ENCODE data around the gene TYMP.
A peak's percentile ranks its signal among the peaks of the same experiment; 100 is the strongest.
"Not testable (repeated sequence)": the region's sequence is repeated elsewhere in the genome, so short reads cannot be mapped to it uniquely, and the experiment has no call there.

TYMP gene

DNA sequence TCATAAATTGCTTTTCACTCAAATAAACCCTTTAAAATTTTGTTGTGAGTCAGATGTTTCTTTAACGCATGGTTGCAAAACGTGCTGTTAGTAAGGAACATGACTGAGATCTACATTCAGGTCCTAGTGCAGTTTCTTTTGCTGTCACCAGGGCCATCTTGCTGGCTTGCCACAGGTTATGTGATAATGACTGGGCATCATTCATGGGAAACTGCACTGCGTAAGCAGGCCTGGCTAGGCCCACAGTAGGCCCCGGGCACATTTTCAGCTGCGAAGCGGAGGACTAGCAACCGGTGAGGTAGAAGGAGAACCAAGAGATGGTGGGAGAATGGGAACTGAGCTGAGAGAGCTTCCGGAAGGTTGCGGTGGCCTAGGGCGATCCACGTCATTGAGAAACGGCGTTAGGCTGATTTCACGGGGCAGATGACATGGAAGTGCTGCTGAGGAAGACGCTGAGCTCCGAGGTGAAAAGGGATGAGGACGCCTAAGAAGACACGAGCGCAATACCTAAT lies 12.7 kb upstream of the TYMP start:
- DNase-seq (ENCODE audit: low read depth in 1 of 2, low spot score in 1 of 2), result no peak

DNA sequence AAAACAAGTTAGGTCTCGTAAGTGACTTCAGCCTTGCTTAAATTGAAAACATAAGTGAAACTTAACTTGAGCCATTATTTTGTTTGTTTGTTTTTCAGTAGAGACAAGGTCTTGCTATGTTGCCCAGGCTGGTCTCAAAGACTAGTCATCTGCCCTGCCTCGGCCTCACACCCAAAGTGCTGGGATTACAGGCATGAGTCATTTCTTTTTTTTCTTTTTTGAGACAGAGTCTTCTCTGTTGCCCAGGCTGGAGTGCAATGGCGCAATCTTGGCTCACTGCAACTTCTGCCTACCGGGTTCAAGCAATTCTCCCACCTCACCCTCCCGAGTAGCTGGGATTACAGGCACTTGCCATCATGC lies 11.8 kb upstream of the TYMP start:
- DNase-seq (ENCODE audit: low read depth in 1 of 2, low spot score in 1 of 2), result not testable (repeated sequence)

DNA sequence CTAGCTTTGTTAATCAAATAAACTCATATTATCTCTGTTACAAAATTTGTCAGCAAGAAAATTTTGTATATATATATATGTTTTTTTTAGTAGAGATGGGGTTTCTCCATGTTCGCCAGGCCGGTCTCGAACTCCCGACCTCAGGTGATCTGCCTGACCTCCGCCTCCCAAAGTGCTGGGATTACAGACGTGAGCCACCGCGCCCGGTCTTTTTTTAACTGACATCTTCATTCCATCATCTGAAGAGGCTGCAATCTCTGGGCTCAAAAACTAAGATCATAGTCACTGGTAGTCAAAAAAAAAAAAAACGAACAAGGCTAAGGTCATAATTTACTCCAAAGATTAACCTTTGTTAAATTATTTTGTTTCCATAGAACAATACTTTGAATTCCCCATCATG lies 10.6 kb upstream of the TYMP start:
- DNase-seq (ENCODE audit: low read depth in 1 of 2, low spot score in 1 of 2), result no peak

DNA sequence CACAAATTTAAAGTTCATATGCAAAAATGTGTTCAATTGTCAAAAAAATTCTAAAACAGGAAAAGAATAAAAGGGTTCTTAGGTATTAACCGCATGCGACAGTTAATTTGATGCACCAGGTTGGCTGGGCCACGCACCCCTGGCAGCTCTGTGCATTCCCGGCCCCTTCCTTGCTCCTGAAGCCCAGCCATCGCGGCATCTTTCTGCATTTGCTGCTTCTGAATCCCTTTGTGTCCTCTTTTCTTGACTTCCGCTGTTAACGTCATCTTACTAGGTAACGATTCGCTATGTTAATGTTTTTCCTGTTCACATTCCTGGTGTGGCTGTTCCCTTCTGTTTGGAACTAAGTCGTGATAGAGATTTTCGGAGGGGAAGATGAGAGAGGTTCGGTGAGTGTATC lies 8.0 kb upstream of the TYMP start:
- no peak for DNase-seq (ENCODE audit: low read depth in 1 of 2, low spot score in 1 of 2)

DNA sequence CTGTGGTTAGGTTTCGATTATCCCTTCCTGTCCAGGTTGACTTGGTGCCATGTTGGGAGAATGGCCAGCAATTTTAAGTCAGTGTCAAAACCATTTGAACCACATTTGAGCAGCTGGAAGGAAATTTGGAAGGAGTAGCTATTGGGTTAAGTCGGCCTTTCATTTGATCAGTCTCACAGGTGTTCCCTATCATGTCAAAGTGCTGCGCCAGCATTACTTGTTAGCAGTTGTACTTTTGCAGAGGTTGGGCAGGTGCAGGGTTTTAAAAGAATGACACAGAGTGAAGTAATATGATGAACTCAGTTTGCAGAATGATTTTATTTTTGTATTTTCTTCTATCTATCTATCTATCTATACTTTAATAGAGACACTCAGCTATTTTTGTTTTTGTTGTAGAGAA lies 6.4 kb upstream of the TYMP start:
- DNase-seq (ENCODE audit: low read depth in 1 of 2, low spot score in 1 of 2), result no peak

DNA sequence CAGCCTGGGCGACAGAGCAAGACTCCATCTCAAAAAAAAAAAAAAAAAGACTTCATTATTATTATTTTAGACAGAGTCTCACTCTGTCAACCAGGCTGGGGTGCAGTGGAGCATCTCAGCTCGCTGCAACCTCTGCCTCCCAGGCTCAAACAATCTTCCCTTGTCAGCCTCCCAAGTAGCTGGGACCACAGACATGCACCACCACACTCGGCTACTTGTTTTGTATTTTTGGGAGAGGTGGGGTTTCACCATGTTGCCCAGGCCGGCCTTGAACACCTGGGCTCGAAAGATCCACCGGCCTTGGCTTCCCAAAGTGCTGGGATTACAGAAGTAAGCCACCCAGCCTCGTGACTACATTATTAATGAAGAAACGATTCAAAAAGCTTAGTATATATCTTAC lies 5.3 kb upstream of the TYMP start:
- no peak for DNase-seq (ENCODE audit: low read depth in 1 of 2, low spot score in 1 of 2)

DNA sequence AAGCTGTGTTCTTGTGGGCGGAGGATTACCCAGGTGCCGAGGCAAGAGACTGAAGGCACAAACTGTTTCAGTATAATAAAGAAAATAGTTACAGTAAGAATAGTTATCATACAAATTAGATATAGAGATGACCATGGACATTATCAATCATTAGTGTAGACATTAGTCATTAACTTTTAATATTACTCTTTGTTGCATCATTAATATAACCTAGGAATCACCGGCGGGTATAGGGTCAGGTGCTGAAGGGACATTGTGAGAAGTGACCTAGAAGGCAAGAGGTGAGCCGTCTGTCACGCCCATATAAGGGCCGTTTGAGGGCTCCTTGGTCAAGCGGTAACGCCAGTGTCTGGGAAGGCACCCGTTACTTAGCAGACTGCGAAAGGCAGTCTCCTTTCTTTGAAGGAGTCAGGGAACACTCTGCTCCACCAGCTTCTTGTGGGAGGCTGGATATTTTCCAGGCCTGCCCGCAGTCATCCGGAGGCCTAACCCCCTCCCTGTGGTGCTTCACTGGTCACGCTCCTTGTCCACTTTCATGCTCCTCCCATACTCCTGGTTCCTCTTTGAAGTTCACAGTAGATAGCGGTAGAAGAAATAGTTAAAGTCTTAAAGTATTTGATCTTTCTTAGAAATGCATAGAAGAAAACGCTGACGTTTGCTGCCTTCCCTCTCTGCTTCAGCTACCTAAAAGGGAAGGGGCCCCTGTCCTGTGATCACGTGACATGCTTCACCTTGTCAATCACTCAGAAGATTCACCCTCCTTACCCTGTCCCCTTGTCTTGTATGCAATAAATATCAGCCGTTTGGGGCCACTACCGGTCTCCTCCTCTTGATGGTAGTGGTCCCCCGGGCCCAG lies 4.3 kb upstream of the TYMP start:
- DNase-seq (ENCODE audit: low read depth in 1 of 2, low spot score in 1 of 2), result not testable (repeated sequence)

DNA sequence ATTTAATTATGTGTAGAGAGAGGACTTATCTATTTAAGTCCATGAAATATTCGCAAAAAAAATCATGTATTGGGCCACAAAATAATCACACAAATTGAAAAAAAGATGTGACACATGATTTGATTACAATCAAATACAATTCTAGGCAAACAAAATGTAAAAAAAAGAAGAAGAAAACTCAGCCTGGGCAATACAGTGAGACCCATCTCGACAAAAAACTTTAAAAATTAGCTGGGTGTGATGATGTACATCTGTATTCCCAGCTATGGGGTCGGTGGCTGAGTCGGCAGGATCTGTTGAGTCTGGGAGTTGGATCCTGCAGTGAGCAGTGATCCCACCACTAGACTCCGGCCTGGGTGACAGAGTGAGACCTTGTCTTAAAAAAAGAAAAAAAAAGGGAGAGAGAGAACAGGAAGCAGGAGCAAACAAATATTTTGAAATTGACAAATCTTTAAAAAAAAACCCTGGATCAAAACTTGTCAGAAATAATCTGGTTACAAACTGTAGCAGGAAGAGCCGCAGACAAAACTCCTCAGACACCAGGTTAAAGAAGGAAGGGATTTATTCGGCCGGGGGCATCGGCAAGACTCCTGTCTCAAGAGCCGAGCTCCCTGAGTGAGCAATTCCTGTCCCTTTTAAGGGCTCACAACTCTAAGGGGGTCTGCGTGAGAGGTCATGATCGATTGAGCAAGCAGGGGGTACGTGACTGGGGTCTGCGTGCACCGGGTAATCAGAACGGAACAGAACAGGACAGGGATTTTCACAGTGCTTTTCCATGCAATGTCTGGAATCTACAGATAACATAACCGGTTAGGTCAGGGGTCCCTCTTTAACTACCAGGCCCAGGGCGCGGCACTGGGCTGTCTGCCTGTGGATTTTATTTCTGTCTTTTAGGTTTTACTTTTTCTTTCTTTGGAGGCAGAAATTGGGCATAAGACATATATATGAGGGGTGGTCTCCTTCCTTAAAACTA lies 3.3 kb upstream of the TYMP start:
- DNase-seq (ENCODE audit: low read depth in 1 of 2, low spot score in 1 of 2), result no peak

DNA sequence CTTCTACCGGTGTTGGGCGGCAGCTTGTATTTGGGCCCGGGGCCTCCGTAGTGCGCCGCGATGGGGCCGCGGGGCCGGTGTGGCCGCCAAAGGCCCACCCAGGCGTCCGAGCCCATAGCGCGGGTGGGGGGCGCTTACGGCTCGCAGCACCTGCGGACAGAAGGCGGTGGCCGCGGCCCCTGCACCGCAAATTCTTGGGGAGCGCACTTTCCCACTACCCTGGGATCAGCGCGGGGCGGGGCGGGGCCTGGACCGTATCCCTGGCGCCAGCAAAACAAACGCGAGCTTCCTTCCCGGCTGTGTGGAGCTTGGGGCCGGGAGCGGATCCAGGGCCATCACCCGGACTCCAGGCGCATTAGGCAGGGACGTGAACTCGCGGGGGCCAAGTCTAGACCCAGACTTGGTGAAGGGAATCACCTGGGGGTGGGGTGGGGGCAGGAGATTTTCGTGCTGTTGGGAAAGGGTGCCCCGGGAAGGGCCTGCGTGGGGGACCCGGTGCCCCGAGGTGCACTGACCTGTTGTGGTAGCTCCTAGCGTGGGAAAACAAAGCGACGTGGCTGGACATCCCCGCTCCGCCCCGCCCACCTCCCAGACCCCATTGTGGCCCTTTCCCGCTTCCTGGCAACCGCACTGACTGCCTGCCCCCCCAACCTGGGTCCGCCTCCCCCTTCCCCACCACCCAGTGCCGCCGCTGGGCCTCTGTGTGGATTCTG lies 2.3 kb upstream of the TYMP start:
- DNase-seq (ENCODE audit: low read depth in 1 of 2, low spot score in 1 of 2), result no peak

DNA sequence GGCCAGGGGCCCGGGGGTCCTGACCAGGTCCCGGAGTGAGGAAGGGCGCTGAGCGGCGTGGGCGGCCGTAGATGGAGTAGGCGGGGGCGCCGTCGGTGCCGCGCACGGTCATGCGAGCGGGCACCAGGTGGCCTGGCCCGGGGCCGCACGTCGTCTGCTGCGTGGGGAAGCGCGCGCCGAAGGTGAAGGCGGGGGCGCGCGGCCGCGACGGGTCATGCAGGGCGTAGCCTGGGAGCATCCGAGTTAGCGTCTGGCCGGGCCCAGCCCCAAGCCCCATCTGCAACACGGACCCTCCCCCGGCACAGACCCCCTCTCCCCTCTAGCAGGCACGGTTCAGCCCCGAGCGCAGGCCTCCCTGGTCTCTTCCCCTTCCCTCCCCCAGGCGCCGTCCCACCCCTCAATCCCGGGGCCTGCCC lies 1.7 kb upstream of the TYMP start:
- DNase-seq (ENCODE audit: low read depth in 1 of 2, low spot score in 1 of 2), result peak in 1 of 2 donors; percentile 66

DNA sequence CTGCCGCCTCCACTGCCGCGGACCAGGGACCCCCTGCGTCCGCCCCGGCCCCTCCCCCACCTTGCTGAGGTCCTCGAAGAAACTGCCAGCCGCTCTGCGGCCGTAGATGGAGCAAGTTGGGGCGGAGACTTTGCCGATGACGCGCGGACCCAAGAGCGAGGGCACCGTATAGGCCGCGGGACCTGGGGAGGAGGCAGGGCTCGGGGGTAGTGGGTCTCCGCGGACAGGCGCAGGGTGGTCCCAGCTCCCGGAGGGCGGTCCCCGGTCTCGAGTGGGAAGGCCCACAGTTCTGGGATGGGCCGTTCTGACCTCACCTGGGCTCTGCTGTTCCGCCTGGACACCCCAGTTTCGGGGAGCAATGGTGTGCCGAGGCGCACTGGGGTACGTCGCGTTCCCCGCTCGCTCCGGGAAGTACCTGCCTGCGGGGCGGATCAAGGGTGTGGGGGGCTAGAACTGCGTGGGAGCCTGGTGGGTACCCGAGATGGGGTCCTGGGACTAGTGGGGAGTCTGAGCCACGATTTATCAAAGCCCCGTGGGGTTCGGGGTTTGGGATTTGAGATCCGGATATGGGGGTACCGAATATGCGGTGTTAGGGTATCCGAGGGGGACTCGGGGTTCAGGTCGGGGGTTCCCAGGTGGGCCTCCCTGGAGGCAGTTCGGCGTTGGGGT lies 1.2 kb upstream of the TYMP start:
- peak; percentile 60 to 72 for DNase-seq (ENCODE audit: low read depth in 1 of 2, low spot score in 1 of 2)

DNA sequence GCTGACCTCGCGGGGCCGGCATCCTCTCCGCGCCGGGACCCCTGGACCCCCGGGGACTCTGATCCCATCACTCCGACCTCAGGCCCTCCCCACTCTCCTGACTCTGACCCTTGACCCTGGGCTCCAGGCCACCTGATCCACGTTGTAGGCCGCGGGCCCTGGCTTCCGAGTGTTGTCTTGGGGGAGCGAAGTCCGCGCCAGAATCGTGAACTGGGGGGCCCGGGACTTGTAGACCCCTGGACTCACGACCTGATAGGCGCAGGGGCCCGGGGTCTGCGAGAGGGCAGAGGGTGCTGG lies 716 bp upstream of the TYMP start:
- DNase-seq (ENCODE audit: low read depth in 1 of 2, low spot score in 1 of 2), result no peak

DNA sequence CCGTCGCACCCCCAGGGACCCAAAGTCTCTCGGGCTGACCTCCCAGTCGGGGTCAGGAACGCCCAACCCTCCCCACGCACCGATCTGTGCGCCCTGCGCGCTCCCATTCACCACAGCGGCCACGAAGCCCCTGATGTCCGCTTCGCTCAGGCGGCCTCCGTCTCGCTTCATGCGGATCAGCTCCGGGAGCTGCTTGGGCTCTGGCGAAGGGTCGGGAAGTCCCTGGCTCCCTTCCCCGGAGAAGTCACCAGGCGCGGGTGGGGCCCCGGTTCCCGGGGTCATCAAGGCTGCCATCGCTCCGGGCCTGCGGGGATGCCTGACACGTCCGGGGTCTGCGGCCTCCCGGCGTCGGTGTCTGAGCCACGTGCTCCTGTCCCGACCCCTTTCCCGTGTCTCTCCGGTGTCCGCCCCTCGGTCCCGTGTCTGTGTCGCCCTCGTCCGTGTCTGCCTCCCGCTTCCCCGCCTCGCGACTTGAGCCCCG lies 356 bp downstream of the TYMP start:
- DNase-seq (ENCODE audit: low read depth in 1 of 2, low spot score in 1 of 2), result no peak

DNA sequence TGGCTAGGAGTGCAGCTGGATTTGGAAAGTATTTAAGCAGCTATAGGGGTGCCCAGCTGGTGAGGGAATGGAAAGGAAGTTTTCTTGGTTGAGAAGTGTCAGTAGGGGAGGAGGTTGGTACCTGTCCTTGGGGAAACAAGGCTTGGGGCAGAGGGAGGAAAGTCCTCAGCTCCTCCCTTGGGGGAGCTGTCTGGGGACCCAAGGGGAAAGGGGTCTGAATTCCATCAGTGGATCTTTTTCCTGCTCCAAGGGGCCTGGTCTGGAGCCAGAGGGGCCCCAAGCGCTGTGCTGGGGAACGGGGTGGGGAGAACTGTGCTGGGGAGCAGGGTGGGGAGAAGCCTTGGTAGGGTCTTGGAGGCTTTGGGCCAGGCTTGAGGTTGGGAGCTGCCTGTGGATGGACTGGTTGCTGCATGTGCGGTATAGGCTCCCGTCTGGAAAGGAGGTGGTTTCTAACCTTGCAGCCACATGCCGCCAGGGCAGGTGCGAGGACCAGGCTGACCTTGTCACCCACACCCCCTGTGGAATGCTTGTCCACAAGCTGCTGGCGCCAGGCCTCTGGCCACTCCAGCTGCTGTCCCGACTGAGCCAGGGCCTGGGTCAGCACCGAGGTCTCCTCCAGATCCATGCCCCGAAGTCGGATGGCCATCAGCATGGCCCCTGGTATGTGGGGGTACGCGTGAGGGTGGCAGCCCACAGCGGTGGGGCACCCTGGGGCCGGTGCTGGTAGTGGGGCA lies 963 bp downstream of the TYMP start:
- DNase-seq (ENCODE audit: low read depth in 1 of 2, low spot score in 1 of 2), result no peak

DNA sequence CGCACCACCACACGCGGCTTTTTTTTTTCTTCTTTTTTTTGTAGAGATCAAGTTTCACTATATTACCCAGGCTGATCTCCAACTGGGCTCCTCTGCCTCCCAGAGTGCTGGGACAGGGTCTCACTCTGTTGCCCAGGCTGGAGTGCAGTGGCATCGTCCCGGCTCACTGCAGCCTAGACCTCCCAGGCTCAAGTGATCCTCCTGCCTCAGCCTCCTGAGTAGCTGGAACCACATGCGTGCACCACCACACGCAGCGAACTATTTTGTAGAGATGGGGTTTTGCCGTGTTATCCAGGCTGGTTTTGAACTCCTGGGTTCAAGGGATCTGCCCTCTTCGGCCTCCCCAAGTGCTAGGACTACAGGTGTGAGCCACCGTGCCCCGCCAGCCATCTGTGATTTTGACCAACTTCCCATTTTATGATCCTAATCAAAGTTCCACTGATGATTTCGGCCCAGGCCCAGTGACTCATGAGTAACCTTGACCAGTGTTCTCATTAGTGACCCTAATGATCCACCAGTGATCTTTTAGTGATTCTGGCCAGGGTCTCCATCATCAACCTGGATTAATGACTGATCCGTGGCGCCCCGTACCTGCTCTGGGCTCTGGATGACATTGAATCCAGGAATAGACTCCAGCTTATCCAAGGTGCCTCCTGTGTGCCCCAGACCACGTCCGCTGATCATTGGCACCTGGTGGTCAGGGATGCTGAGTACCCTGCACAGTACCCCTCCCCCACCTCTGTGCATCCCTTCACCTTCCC lies 1.7 kb downstream of the TYMP start:
- DNase-seq (ENCODE audit: low read depth in 1 of 2, low spot score in 1 of 2), result no peak

DNA sequence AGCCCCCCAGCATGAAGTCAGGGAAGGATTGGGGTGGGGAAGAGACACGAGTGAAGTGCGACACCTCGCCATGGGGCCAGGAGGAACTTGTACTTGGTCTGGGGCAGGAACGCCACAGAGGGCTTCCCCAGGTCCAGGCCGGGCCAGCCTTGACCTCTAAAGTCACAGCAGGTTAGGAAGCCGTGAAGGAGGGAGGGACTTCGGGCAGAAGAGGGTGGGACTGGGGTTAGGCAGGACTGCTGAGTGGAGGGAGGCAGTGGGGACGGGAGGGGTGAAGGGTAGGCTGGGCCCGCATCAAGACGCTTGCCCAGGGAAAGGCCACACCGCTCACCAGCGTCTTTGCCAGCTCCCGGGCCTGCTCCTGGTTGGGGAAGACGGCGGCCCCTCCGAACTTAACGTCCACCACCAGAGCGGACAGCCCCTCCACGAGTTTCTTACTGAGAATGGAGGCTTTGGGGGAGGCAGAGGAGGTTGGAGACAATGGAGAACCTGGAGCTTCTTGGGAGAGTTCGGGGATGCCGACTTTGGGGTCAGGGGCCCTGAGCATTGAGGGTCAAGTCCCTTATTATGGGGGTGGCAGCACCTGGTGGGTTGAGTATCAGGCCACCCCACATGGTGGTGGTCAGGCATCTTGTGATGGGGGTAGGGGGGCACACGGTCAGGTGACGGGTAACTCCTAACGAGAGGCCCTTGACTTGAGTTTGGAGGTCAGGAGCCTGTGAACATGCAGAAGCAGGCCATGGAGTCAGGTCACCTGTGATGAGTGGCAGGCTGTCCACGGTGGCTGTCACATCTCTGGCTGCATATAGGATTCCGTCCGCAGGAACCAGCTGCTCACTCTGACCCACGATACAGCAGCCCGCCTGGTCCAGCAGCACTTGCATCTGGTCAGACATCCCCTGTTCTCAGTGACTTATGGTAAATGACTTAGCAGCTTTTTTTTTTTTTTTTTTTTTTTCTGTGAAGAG lies 2.7 kb downstream of the TYMP start:
- no peak for DNase-seq (ENCODE audit: low read depth in 1 of 2, low spot score in 1 of 2)

DNA sequence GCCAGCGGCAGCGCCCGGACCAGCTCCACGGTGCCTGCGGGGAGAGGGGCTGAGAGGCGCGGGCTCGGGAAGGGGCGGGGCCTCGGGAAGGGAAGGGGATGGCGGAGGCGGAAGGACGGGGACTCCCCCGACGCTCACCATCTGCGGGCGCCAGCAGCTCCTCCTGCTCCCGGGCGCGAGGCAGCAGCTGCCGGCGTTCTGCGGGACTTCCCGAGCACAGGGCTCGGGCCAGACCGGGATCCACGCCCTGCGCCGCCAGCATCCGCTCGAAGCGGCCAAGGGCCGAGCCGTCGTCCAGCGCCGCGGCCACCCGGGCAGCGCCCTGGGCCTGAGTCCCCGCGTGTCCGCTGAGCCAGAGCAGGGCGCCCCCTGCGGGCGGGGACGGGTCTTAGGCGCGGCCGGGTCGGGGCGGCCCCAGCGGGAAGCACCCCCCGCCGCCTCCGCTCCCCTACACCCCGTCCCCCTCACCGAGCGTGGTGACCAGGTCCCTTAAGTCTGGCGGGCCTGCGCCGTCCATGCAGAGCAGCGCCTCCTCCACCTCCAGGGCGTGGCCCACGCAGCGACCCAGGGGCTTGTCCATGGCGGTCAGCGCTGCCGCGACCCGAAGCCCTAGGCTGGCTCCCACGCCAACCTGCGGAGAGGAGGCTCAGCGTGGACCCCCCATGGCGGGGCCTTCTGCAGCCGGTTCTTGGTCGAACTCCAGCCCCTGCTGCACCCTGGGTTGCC lies 3.5 kb downstream of the TYMP start:
- peak; percentile 51 to 72 for DNase-seq (ENCODE audit: low read depth in 1 of 2, low spot score in 1 of 2)

DNA sequence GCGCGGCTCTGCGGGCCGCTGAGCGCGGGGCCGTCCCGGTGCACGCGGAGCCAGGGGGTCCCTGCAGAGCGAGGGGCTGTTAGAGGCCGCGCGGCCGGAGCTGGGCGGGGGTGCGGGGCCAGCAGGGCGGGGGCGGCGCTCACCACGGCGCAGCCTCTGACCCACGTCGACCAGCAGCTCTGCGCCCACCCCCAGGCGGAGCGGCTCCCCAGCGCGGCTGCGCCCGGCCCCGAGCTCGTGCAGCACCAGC lies 4.0 kb downstream of the TYMP start:
- DNase-seq (ENCODE audit: low read depth in 1 of 2, low spot score in 1 of 2), result no peak

Measured in activated T-helper 1 cell treated with anti-CD3 and anti-CD28 coated beads, Interleukin-2, amount 50 U/mL, for 16 hours (primary cell).